ENCODE measurements around the gene PLEKHS1. TPM values are rescaled to one million over a fixed set of nuclear protein-coding genes. Genes with fewer than 3 reads are reported as not detected.
"Not testable (repeated sequence)": the region's sequence is repeated elsewhere in the genome, so short reads cannot be mapped to it uniquely, and the experiment has no call there.

The PLEKHS1 gene
- total RNA-seq, 2 experiments from 2014 or later, result not detected

GRCh38 chr10:113771131-113771530 is 19.6 kb downstream of the PLEKHS1 start:
- H3K9me3 Mint-ChIP-seq (ENCODE audit: insufficient read depth); H3K36me3 Mint-ChIP-seq (ENCODE audit: low read depth); DNase-seq; H3K27ac Mint-ChIP-seq; ATAC-seq; H3K4me3 Mint-ChIP-seq; H3K4me1 Mint-ChIP-seq (ENCODE audit: low read depth); POLR2A ChIA-PET: not testable (repeated sequence)
- peaks cover 33% of the 10 kb centered on the region for H3K27me3 Mint-ChIP-seq (ENCODE audit: low read depth)
- CTCF ChIA-PET, result interaction anchor here (1.3 kb wide), 1 partner anchor 332 kb away, joined by 4 read pairs; no protein-coding TSS in a partner anchor

DNA sequence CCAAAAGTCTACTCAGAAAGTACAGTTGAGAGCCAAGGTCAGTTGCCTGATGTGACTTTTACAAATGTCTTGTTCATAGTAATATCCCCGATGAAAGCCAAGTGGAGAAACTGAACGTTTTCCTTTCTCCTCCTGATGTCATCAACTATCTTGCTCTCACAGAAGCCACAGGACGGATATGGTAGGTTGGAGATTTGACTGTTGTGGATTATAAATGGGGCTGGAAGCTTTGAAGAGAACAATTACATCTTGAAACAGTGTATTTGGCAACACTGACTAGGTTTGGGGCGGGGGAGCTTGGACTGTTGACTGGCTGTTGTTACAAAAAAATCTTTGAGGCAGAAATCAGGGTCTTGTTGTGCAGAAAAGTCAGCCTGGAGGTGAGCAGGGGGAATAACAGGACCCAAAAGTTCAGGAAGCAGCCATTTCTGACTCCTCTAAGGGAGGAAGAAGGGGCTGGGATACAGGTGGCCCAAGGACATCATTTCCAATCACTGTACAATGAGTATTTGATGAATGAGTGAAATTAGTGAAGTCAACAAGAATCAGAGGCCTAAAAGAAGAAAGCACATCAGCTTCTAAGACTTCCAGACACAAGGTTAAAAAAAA is 24.3 kb downstream of the PLEKHS1 start:
- ChIA-PET CTCF (no interaction called here), POLR2A (no interaction called here)
- H3K27ac Mint-ChIP-seq, result no peak overlapping the region
- peaks cover 18% of the 10 kb centered on the region for H3K27me3 Mint-ChIP-seq (ENCODE audit: low read depth)
- no peaks in the 10 kb centered on the region for H3K36me3 Mint-ChIP-seq (ENCODE audit: low read depth)
- ATAC-seq, result no peak
- no peaks in the 10 kb centered on the region for H3K9me3 Mint-ChIP-seq (ENCODE audit: insufficient read depth)
- H3K4me1 Mint-ChIP-seq (ENCODE audit: low read depth), result no peaks in the 10 kb centered on the region
- no peak overlapping the region for H3K4me3 Mint-ChIP-seq
- DNase-seq, result no peak

DNA sequence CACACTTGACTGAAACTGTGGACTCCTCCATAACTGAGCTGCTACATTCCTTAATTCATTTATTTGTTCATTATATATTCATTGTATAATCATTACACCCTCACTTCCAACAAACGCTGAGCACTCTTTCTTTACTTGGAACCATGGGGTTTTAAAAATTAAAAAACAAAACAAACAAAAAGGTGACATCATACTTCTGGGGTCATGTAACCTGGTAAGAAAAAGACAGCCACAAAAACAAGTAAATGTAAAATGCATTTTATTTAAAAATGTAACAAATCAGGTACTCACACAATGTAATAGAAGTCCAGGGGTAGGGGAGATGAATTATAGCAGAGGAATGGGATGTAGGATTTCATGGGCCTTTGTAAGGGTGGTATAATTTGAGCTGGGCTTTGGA is 25.1 kb downstream of the PLEKHS1 start:
- CTCF ChIA-PET, result no interaction called here
- H3K4me3 Mint-ChIP-seq, result no peak overlapping the region
- DNase-seq (no peak), ATAC-seq (no peak)
- no peaks in the 10 kb centered on the region for H3K4me1 Mint-ChIP-seq (ENCODE audit: low read depth)
- H3K36me3 Mint-ChIP-seq (ENCODE audit: low read depth), result no peaks in the 10 kb centered on the region
- H3K27ac Mint-ChIP-seq, result no peak overlapping the region
- H3K27me3 Mint-ChIP-seq (ENCODE audit: low read depth), result peaks cover 15% of the 10 kb centered on the region
- no peaks in the 10 kb centered on the region for H3K9me3 Mint-ChIP-seq (ENCODE audit: insufficient read depth)
- POLR2A ChIA-PET, result no interaction called here

GRCh38 chr10:113780681-113781250 is 29.3 kb downstream of the PLEKHS1 start:
- Mint-ChIP-seq H3K27ac (no peak overlapping the region), H3K36me3 (ENCODE audit: low read depth) (no peaks in the 10 kb centered on the region)
- POLR2A ChIA-PET, result interaction anchor here (0.6 kb wide), 1 partner anchor 372 kb away, joined by 3 read pairs; no protein-coding TSS in a partner anchor

GRCh38 chr10:113782367-113782766 is 30.9 kb downstream of the PLEKHS1 start:
- Mint-ChIP-seq H3K4me1 (ENCODE audit: low read depth) (no peaks in the 10 kb centered on the region), H3K9me3 (ENCODE audit: insufficient read depth) (no peaks in the 10 kb centered on the region), H3K4me3 (no peak overlapping the region), H3K36me3 (ENCODE audit: low read depth) (no peaks in the 10 kb centered on the region), H3K27me3 (ENCODE audit: low read depth) (peaks cover 9% of the 10 kb centered on the region), H3K27ac (no peak overlapping the region)
- DNase-seq (no peak), ATAC-seq (no peak)
- POLR2A ChIA-PET, result no interaction called here
- CTCF ChIA-PET, result no interaction called here

More at GRCh38 chr10:113780681-113781250, 29.3 kb downstream of the PLEKHS1 start:
- DNase-seq (no peak), ATAC-seq (no peak)
- CTCF ChIA-PET, result interaction anchor here (0.9 kb wide), 1 partner anchor 25 kb away, joined by 3 read pairs; no protein-coding TSS in a partner anchor
- H3K9me3 Mint-ChIP-seq (ENCODE audit: insufficient read depth), result no peaks in the 10 kb centered on the region
- no peak overlapping the region for H3K4me3 Mint-ChIP-seq
- H3K4me1 Mint-ChIP-seq (ENCODE audit: low read depth), result no peaks in the 10 kb centered on the region
- H3K27me3 Mint-ChIP-seq (ENCODE audit: low read depth), result peaks cover 15% of the 10 kb centered on the region

- H3K36me3 Mint-ChIP-seq (ENCODE audit: low read depth), result no peaks in the 10 kb centered on the region
- H3K9me3 Mint-ChIP-seq (ENCODE audit: insufficient read depth), result no peaks in the 10 kb centered on the region
- H3K27ac Mint-ChIP-seq, result no peak overlapping the region
- peaks cover 7% of the 10 kb centered on the region for H3K27me3 Mint-ChIP-seq (ENCODE audit: low read depth)
- no peaks in the 10 kb centered on the region for H3K4me1 Mint-ChIP-seq (ENCODE audit: low read depth)
- ATAC-seq (no peak), DNase-seq (no peak)
- H3K4me3 Mint-ChIP-seq, result no peak overlapping the region
- CTCF ChIA-PET, result no interaction called here
- POLR2A ChIA-PET, result no interaction called here
These were observed 31.7 kb downstream of the PLEKHS1 start for GRCh38 chr10:113782986-113783704.

- no peaks in the 10 kb centered on the region for H3K4me1 Mint-ChIP-seq (ENCODE audit: low read depth)
- POLR2A ChIA-PET, result no interaction called here
- DNase-seq, result no peak
- H3K9me3 Mint-ChIP-seq (ENCODE audit: insufficient read depth), result no peaks in the 10 kb centered on the region
- H3K27ac Mint-ChIP-seq, result no peak overlapping the region
- no peak for ATAC-seq
- peaks cover 20% of the 10 kb centered on the region for H3K27me3 Mint-ChIP-seq (ENCODE audit: low read depth)
- CTCF ChIA-PET, result interaction anchor here (1.7 kb wide), 1 partner anchor 10 kb away, joined by 5 read pairs; no protein-coding TSS in a partner anchor
- no peaks in the 10 kb centered on the region for H3K36me3 Mint-ChIP-seq (ENCODE audit: low read depth)
- H3K4me3 Mint-ChIP-seq, result no peak overlapping the region
These were observed 37.2 kb downstream of the PLEKHS1 start for GRCh38 chr10:113788604-113789083.

- H3K4me3 Mint-ChIP-seq, result no peak overlapping the region
- peaks cover 38% of the 10 kb centered on the region for H3K27me3 Mint-ChIP-seq (ENCODE audit: low read depth)
- ChIA-PET CTCF (interaction anchor here (1.2 kb wide), 1 partner anchor 11 kb away, joined by 4 read pairs; no protein-coding TSS in a partner anchor), POLR2A (no interaction called here)
- no peaks in the 10 kb centered on the region for H3K4me1 Mint-ChIP-seq (ENCODE audit: low read depth)
- no peak overlapping the region for H3K27ac Mint-ChIP-seq
- H3K9me3 Mint-ChIP-seq (ENCODE audit: insufficient read depth), result no peaks in the 10 kb centered on the region
- H3K36me3 Mint-ChIP-seq (ENCODE audit: low read depth), result no peaks in the 10 kb centered on the region
- no peak for DNase-seq
- no peak for ATAC-seq
These were observed 40.2 kb downstream of the PLEKHS1 start for GRCh38 chr10:113791691-113792090.

- no peaks in the 10 kb centered on the region for H3K36me3 Mint-ChIP-seq (ENCODE audit: low read depth)
- no peak for DNase-seq
- no peaks in the 10 kb centered on the region for H3K4me1 Mint-ChIP-seq (ENCODE audit: low read depth)
- peaks cover 45% of the 10 kb centered on the region for H3K27me3 Mint-ChIP-seq (ENCODE audit: low read depth)
- H3K27ac Mint-ChIP-seq, result no peak overlapping the region
- no peaks in the 10 kb centered on the region for H3K9me3 Mint-ChIP-seq (ENCODE audit: insufficient read depth)
- ATAC-seq, result no peak
- ChIA-PET CTCF (interaction anchor here (0.6 to 8.3 kb wide), 3 partner anchors 9 to 320 kb away, joined by 3 to 85 read pairs (median 3); no protein-coding TSS in a partner anchor), POLR2A (no interaction called here)
- no peak overlapping the region for H3K4me3 Mint-ChIP-seq
These were observed 50.1 kb downstream of the PLEKHS1 start for GRCh38 chr10:113801569-113801968.

DNA sequence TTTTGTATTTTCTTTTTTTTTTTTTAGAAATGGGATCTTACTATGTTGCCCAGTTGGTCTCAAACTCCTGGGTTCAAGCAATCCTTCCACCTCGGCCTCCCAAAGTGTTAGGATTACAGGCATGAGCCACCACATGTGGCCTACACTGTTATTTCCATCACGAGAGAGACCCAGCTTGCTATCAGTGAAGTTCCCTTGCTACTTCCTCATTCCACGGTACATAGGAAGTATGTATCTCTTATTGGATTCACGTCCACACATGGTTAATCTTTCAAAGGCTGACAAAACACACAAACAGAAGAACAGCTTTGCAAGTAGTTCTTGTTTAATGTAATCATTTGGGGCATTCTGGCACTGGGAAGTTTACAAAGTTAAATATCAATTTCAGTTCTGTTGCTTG is 51.5 kb downstream of the PLEKHS1 start:
- no peaks in the 10 kb centered on the region for H3K4me1 Mint-ChIP-seq (ENCODE audit: low read depth)
- DNase-seq, result no peak
- ChIA-PET CTCF (interaction anchor here (1.0 to 8.3 kb wide), 2 partner anchors 11 to 300 kb away, joined by 4 to 85 read pairs; no protein-coding TSS in a partner anchor), POLR2A (no interaction called here)
- H3K36me3 Mint-ChIP-seq (ENCODE audit: low read depth), result no peaks in the 10 kb centered on the region
- peaks cover 38% of the 10 kb centered on the region for H3K27me3 Mint-ChIP-seq (ENCODE audit: low read depth)
- no peak for ATAC-seq
- H3K9me3 Mint-ChIP-seq (ENCODE audit: insufficient read depth), result no peaks in the 10 kb centered on the region
- H3K4me3 Mint-ChIP-seq, result no peak overlapping the region
- H3K27ac Mint-ChIP-seq, result no peak overlapping the region

GRCh38 chr10:113806503-113806902 is 55.0 kb downstream of the PLEKHS1 start:
- DNase-seq (no peak), ATAC-seq (no peak)
- Mint-ChIP-seq H3K4me3 (no peak overlapping the region), H3K9me3 (ENCODE audit: insufficient read depth) (no peaks in the 10 kb centered on the region), H3K4me1 (ENCODE audit: low read depth) (no peaks in the 10 kb centered on the region), H3K27me3 (ENCODE audit: low read depth) (peaks cover 33% of the 10 kb centered on the region), H3K27ac (no peak overlapping the region), H3K36me3 (ENCODE audit: low read depth) (no peaks in the 10 kb centered on the region)
- ChIA-PET CTCF (interaction anchor here (1.0 to 1.3 kb wide), 2 partner anchors 26 to 127 kb away, joined by 3 read pairs; no protein-coding TSS in a partner anchor), POLR2A (no interaction called here)

GRCh38 chr10:113808168-113808567 is 56.7 kb downstream of the PLEKHS1 start:
- Mint-ChIP-seq H3K4me1 (ENCODE audit: low read depth) (no peaks in the 10 kb centered on the region), H3K27me3 (ENCODE audit: low read depth) (peaks cover 44% of the 10 kb centered on the region), H3K9me3 (ENCODE audit: insufficient read depth) (no peaks in the 10 kb centered on the region), H3K36me3 (ENCODE audit: low read depth) (no peaks in the 10 kb centered on the region), H3K4me3 (no peak overlapping the region), H3K27ac (no peak overlapping the region)
- POLR2A ChIA-PET, result no interaction called here
- ATAC-seq (no peak), DNase-seq (no peak)
- CTCF ChIA-PET, result interaction anchor here (1.1 to 1.2 kb wide), 2 partner anchors 9 to 305 kb away, joined by 3 to 7 read pairs; no protein-coding TSS in a partner anchor
